NCI-H1092 (cell line): ENCODE measurements around the gene VPS13D.
A peak's percentile ranks its signal among the peaks of the same experiment; 100 is the strongest.

Source experiments
- DNase-seq: peaks from one replicate; lab custom pipeline; 2025; lab: John Stamatoyannopoulos, UW

The VPS13D gene

DNA sequence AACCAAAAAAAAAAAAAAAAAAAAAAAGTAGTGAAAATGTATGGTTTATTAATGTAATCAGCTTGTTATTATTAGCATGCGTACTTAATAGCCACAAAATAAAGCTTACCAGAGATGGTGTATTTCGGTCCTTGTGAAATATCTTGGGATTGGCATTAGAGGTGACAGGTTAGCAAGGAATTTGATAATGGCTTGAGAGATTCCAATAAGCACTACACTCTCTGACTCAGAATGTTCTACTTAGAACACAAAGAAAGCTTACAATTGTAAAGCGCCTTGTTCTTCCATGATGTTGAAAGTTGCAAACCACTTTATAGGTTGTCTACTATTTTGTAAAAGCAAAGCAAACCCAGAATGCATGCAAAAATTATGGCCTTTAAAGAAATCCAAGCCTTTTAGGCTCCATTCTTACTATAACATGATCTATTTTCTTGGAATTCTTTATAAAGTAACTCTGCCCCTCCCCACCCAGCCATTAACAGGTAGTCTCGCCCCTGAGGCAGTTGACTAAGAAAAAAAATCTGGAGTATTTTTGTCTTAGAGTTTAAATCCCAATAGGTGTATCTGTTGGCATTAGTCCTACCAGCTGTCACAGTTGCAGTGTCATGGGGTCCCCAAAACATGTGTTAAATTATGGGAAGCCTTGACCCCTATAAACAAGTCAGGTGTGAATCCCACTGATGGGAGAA lies 259.0 kb downstream of the VPS13D start:
- no peak for DNase-seq

DNA sequence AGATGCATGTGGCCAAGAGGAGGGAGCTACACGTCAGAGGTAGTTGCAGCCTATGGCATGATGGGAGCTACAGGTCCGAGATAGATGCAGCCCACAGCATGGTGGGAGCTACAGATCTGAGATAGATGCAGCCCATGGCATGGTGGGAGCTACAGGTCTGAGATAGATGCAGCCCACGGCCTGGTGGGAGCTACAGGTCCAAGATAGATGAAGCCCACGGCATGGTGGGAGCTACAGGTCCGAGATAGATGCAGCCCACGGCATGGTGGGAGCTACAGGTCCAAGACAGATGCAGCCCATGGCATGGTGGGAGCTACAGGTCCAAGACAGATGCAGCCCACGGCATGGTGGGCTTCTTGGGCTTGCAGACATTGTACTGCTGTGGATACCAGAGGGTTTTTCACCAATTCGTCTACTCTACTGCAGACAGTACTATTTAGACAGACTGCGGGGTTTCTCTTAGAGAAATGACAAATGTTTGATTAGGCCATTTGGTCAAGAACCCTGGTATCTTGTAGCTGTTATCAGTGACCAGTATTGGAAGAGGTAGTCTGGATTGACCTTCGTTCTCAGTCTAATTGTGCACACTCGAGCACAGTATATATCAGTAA lies 260.8 kb downstream of the VPS13D start:
- no peak for DNase-seq

DNA sequence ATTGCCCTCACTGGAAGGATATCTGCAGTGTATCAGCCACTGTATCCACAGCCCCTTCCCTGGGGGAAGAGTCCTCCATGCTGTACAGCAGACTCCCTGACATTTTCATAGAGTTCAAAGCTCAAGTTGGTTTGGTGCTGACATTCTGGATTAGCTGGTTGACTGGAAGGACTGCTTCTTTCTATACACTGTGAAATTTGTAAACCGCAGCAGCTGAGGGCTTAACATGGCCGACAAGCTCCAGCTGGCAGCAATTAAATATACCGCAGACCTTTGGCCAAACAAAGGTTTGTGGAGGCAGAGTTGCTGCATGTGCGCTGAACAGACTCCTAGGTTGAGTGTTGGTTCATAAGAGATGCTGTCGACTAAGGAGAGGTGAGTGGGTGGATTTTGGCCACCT lies 261.8 kb downstream of the VPS13D start:
- DNase-seq = no peak

DNA sequence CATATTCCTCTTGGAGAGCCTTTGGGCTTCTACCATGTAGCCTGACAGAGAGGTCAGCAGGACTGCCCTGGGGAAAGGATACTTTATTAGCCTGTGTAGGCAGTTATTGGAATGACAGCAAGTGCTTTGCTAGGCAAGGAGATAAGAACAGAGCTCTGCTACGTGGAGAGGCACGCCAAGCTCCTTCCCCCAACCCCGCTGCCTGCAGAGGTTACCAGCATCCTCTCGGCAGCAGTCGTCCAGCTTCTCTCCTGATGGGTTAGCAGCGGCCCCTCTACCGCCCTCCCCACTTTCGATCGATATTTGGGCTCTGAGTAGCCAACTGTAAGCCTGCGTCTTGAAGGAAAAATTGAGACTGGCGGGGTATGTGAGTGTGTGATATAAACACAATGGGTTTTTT lies 265.9 kb downstream of the VPS13D start:
- DNase-seq = no peak

DNA sequence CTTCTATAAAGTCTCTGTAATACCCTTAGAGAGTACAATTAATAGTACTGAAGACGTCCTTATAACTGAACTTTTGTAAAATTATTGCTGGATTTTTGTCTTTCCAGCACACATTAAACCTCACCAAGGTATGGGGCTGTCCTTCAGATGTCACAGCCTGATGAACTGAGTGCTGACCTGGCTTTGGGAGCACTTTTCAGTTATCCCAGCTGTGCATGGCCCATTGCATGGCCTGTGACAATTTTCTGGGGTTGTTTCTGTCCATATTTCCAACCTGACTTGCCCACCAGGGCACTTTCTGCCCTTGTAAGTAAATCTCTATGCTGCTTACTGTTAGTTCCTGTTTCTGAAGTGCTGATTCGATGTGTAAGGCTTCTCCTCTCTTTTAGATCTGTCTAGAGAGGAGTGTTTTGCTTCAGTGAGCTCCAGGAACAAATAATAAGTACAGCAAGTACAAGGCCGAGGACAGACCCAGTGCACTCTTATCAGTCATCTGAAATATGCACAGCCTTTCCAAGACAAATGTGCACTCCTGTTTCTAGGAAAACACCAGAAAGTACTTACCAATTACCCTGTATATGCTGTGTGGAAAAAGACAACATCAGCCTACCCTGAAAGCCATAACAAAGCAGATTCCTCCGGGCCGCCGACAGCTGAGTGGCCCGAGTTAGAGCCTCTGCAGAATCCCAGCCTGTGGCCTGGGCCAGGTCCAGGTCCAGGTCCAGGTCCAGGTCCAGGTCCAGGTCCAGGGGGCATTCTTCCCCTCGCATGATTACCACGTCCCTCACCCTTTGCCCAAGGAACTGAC lies 266.5 kb downstream of the VPS13D start:
- DNase-seq = no peak

DNA sequence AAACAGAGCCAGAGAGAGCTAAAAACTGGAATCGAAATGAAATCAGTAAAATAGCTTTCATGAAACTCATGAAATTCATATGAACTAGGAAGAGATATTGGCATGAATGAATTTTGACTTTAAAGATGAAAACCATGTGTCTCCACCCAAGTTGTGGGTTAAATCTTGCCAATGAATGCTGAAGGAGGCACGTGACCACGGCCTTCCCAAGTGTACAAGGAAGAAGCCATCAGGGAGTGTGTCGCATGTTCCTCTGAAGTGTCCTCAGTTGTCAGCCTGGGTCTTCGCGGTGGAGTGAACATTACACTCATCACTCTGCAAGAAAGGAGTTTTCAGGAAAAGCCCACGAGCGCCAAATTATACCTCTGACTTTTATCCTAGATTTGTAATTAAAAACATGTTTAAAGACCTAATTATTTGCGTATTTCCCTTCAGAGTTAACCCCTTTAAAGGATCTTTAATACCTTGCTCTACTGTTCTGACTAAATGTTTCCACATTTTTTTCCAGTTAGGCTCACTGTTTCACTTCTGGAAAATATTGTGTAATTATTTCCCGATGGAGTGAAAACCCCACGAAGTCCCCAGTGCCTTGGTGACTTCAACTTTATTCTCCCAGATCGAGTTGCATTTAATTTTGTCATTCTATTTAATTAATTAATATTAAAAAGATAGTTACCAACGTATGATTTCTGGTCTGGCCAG lies 269.9 kb downstream of the VPS13D start:
- no peak for DNase-seq

DNA sequence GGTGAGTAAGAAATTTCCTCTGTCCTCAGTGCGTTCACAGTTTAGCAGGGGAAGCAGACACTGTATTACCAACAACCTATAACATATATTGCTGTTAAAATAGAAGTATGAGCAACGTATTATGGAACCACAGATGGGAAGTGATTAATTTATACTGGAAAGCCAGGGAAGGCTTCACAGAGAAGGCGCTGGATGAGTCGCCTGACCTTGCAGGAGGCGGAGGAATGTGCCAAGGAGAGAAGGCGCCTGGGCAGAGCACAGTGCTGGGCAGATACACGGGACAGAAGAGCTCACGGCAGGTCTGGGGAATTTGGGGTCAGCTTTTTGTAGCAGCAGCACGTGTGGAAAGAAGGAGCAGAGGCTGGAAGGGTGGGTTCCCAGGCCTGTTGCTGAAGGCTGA lies 271.8 kb downstream of the VPS13D start:
- no peak for DNase-seq

DNA sequence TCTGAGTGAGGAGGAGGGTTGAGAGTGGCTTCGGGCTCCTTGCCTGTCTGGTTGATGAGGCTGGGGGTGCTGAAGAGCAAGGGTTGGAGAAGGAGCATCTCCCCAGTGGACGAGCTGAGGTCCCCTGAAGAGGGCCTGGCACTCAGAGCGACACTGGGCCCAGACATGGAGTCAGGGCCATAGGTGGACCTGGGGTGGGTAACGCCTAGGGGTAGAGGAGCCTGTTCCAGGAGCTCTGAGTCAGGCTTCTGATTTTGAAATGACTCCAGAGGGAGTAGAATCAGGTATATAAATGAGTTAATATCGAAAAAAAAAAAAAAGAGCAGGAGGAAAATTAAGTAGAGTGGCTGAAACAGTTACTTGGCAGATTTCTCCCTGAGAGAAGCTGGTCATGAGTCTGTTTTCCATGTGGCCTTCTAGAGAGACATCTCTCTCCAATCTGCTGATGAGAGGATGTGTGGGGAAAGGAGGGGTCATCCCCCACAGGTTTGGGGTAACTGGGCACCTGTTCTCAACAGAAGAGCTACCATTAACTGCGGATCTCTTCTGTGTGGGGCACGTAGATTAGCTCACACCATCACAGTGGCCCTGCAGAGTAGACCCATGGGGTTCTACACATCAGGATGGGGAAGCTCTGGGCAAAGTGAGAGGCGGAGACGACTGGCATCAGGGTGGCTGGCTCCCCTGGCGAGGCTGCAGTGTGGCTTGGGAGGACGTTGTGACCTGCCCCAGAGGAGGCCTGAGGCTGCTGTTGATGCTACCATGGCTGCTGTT lies 272.7 kb downstream of the VPS13D start:
- no peak for DNase-seq

DNA sequence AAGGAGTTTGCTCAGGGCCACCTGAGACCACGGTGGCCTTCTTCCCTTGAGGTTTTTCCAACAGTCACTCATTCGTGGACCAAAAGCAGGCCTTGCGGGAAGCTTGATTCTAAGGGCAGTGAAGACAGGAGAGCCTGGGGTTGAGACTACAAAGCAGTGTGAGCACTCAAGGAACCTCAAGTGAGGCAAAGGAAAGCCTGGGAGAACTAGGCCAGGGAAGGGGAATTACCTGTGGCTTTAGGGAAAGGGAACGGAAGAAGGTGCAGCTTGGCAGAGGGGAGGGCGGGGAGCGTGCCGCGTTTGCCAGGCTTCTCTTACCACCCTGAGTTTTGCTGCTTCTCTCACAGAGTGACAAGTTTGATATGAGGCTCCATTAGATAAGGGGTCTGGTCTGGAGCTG lies 273.9 kb downstream of the VPS13D start:
- no peak for DNase-seq

DNA sequence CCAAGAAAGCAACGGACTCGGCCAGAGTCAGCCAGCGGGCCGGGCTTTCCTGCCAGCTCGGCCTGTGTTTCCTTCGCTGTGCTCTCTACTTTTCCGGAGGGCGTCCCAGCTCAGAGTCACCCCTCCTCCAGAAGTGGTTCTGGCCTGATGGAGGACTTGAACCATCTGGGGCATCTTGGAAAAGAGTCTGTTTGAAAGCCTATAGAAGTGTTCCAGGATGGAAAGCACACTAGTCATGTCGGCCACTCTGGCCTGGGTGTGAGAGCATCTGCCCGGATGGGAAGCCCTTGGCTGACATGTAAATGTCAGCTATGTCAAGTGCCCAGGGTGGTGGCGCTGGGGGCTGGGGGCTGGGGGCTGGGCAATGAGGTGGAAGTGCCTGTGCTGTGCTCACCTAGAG lies 274.8 kb downstream of the VPS13D start:
- DNase-seq = no peak

DNA sequence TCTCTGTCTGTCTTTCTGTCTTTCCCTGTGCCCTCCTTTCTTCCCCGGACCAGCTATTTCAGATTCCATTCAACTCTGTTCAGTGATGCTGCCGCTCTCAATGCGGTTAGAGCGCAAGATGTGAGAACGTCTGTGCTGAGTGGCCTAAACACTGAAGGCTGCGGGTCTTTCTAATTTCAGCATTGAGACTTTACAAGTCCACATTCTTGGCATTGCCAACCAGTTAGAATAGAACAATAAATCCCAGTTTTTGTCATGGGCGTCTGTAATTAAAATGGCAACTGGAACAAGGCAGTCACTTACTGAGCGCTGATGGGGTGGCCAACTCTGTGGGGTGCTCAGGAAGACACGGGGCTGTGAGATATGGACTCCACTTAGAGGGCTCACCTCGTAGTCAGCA lies 275.4 kb downstream of the VPS13D start:
- no peak for DNase-seq

DNA sequence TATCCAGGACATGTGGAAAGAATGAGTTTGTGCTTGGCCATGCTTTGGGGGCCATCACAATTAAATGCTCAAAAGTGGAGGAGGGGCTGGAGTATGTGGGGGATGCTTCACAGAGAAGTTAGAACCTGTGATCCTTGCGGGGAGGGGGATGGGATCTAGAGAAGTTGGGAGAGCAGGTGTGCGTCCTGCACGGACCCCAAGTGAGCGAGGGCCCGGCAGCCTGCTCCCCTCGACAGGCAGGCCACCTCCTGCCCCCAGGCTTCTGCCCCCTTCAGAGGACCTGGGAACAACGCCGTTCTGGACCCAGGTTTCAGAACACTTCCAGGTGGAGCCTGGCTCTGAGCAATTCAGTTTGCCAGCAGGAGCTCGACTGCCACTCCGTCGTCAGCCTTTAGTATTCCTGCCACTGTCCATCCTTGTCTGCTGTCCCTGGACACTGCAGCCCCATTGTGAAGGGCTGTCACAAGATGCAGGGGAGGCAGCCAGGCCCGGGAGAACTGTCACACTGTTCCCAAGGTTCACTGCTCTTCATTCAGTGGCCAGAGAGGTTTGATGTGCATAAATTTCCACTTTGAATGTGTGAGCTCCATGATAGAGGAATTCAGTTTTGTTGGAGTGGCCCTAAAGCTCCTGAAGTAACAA lies 275.9 kb downstream of the VPS13D start:
- DNase-seq = no peak

DNA sequence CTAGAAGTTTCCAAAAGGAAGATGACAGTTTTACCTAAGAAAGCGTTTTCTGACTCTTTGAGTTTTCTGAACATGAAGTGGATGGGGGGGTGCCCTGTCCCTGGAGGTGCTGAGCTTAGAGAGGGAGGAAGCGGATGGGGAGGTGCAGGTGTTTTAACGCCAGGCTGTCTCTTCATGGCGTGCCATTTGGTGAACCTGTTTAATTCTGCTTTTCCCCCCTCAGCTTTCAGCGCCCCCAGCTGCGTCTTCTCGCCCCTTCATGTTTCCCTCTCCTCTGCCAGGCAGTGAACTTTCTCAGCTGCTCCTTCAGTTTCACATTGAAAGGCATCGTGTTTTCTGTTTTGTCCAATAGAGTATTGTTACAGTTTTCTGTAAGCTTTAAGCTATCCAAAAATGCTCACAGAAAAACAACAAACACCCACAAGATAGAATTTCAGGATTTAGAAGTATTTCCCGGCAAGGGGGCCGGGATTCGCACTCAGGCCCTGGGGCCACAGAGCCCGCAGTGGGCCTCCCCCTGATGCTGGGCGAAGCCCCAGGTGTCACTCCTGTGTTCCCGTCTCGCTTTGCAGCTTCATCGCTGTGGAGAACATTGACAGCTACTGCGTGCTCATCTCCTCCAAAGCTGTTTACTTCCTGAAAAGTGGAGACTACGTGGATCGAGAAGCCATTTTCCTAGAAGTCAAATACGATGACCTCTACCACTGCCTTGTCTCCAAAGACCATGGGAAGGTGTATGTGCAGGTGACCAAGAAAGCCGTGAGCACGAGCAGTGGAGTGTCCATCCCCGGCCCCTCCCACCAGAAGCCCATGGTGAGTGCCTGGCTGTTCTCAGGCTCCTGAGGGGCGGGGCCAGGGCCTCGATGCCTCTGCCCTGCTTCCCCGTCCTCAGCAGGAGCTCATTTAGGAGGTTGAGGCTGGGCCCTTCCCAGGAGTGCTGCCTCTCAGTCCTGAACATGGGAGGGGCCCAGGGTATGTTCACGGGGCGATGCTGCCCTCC lies 276.8 kb downstream of the VPS13D start:
- no peak for DNase-seq

DNA sequence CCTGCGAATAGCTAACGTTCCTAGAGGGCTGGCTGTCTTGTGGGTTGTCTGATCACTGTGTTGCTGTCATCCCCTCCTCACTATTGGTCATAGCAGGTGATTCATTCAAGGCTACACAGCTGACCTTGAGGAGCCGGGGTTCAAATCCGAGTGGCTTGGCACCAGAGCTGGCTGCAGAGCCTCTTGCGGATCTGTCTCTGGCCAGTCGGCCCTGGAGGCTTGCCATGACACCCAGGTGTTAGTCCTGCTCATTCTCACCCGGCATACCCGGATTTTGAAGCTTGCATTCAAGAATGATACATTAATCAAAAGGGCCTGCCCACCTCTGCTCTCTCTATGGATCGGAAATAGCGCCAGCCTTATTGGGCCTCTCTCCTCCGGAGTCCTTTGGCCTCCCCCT lies 277.8 kb downstream of the VPS13D start:
- DNase-seq = no peak

DNA sequence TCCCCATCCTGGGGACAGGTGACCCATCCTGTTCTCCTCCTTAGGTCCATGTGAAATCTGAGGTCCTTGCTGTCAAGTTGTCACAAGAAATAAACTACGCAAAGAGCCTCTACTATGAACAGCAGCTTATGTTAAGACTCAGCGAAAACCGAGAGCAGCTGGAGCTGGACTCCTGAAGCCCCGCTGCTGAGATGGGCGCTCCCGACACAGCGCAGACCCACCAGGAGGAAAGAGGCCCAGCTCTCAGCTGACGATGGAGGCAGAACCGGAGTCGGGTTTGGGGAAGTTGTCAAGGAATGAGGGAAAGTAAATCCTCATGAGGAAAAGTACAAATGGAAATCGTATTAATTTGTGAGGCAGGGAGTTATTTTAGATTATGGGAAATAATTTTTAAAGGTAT lies 279.0 kb downstream of the VPS13D start:
- DNase-seq = no peak

DNA sequence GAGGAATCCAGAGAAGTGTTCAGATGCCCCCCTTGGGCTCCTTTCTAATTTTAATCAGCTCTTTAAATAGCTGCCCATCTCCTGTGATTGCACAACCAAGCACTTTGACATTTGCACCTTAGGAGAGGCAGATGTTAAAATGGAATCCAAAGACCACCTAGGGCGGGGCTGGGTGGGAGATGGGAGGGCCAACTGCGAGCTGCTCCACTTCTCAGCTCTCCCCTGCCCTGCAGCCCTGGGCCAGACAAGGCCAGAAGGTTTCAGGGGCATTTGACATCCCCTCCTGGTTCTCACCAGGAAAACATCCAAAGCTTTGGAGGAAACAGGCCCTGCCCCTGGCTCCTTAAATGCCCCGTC lies 281.3 kb downstream of the VPS13D start:
- no peak for DNase-seq

DNA sequence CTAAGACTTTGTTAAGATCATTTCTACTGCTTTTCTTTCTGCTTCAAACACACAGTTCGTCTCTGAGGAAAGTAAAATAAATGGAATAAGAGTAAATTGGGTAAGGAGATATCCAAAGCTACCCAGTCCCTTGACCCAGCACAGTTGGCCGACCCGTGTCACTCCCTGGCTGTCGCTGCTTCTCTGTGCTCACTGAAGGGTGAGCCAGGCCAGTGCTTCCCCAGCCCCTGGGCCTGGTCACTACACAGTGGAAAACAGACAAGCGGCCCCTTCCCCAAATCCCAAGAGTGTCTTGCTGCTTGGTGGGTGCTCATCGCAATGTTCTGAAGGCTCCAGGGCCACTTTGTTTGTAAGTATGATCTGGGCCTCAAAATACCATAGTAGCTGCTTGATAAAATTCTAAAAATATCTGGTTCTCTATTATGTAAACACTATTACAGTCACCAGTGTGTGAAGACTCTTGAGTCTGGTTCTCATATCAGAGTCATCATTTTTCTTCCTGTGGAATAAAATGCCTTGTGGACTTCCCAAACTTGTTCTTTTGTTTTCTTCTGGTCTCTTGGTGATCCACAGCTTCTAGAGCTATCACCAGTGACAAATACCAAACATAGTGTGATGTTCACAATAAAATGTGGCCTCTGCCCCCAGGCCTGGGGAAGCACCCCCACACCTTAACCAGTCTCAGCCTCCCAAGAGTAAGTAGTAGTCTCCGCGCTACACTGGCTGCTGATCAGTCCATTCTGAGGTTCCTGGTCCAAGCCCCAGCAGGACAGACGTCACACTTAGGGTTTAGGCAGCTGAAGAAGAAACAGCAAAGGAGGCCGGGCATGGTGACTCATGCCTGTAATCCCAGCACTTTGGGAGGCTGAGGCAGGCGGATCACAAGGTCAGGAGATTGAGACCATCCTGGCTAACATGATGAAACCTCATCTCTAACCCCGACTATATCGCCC lies 282.0 kb downstream of the VPS13D start:
- no peak for DNase-seq

DNA sequence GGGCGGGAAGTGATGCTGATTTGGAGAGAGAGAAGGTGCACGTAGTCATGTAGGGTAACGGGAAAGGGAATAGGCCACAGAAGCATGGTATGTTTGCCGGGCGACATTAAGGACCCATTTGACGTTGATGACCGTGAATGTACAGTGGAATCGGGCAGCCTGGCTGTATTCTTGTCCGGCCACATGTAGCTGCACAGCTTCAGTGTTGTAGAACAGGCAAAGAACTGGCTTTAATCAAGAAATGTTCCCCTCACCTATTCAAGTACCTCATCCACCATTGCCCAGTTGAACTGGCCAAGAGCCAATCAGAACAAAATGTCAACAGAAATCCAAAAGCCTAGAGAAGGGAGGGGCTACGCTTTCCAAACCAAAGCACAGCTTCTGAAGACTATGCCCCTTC lies 283.4 kb downstream of the VPS13D start:
- peak; percentile 39 for DNase-seq

DNA sequence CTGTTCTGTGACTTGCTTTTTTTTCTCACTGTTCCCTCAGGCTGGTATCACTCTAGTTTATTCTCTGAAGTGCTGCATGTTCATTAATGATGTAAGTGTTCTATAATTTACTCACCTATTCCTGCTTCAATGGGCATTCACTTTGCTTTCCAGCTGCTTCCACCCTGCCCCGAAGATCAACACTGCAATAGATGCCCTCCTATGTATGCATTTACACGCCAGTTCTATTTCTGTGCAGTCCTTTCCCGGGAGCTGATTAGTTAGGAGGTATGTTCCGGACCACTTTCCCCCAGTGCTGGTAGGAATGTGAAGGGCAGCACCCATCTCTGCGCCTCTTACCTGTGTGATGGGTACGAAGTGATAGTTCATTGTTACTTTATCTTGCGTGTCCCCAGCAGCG lies 284.8 kb downstream of the VPS13D start:
- no peak for DNase-seq
